SK-N-MC (cell line): ENCODE measurements around the gene DIP2C.

Source experiments
- EZH2 ChIP-seq: fragments of 200-600 bp; sonication (generic); IDR thresholded peaks from one replicate; pipeline ENCODE4 v1.6.1; 2017; ENCODE audit warnings: antibody characterized with exemption
- FOXP2 ChIP-seq: optimal IDR thresholded peaks from 2 replicates; pipeline ENCODE3; 2011; ENCODE audit warnings: mild to moderate bottlenecking, moderate library complexity; ENCODE audit not compliant: insufficient read depth; ENCODE audit errors: extremely low read length, control extremely low read depth
- POLR2AphosphoS5 ChIP-seq: IDR thresholded peaks from 2 replicates; pipeline ENCODE4 v1.6.1; 2012; ENCODE audit warnings: mild to moderate bottlenecking, low read depth, low read length, borderline replicate concordance

GRCh38 chr10:389261-389790 lies 300.1 kb downstream of the DIP2C start:
- TF ChIP-seq EZH2 (no peak), POLR2AphosphoS5 (no peak), FOXP2 (no peak)
